ENCODE data around the gene PSMB5. TPM values are rescaled to one million over a fixed set of nuclear protein-coding genes. Genes with fewer than 3 reads are reported as not detected.

The PSMB5 gene
- total and polyA plus RNA-seq, 2 of the 13 experiments (the other 11 are each of a cell fraction or from before 2014, with no cell fraction given) = 705 to 871 TPM

DNA sequence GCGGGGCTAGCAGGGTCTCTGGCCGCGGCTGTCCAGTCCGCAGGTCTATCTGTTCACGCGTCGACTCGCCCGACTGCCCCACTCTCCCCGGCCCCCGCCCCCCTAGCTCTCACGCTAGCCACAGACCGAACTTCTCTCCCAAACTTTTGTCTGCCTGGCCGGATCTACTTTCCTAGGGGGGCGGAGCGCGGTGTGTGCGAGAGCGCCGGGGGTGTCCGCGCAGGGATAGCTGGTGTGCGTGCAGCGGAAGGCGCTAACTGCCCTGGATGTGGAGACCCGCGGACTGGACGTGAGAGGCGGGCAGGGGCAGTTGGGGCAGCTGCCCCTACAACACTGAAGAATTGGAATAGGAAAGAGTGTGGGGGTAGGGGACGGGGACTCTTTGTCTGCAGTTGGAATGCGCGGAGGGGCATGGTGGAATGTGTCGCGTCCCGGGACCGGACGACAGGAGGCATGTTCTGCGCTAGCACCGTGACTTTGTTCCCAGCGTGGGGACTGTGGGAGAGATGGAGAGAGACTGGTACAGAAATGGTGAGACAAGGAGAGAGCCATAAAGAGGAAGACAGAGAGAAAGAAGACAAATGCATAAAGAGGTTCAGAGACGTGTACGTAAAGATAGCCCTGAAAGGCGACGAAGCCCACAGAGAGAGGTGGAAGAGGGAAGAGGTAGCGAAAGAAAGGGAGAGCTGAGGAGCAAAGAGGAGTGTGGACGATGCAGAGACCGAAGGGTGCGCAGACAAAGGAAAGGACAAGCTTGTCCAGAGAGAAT lies 52.0 kb downstream of the PSMB5 start, which contains the start of gene AJUBA (continued):
- TF ChIP-seq TMF1 (CRISPR knock-in tag; IDR thresholded peaks at IDR 0.05; ENCODE audit: low read depth) = no peak
- TF ChIP-seq ZKSCAN5 (CRISPR knock-in tag; IDR thresholded peaks at IDR 0.05) = peak; percentile 75; the same call in 1 of the 2 replicates
- peak; percentile 99 for TF ChIP-seq KDM2A (CRISPR knock-in tag; IDR thresholded peaks at IDR 0.05; ENCODE audit: borderline replicate concordance, low read depth)
- TF ChIP-seq, protein P1, sequence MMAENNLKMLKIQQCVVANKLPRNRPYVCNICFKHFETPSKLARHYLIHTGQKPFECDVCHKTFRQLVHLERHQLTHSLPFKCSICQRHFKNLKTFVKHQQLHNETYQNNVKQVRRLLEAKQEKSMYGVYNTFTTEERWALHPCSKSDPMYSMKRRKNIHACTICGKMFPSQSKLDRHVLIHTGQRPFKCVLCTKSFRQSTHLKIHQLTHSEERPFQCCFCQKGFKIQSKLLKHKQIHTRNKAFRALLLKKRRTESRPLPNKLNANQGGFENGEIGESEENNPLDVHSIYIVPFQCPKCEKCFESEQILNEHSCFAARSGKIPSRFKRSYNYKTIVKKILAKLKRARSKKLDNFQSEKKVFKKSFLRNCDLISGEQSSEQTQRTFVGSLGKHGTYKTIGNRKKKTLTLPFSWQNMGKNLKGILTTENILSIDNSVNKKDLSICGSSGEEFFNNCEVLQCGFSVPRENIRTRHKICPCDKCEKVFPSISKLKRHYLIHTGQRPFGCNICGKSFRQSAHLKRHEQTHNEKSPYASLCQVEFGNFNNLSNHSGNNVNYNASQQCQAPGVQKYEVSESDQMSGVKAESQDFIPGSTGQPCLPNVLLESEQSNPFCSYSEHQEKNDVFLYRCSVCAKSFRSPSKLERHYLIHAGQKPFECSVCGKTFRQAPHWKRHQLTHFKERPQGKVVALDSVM (CRISPR knock-in tag; IDR thresholded peaks at IDR 0.05) = no peak
- no peak for TF ChIP-seq ZNF496 (CRISPR knock-in tag; IDR thresholded peaks at IDR 0.05; ENCODE audit: insufficient replicate concordance)
- no peak for TF ChIP-seq ISX (CRISPR knock-in tag; conservative IDR thresholded peaks at IDR 0.05)
- TF ChIP-seq, protein P2, sequence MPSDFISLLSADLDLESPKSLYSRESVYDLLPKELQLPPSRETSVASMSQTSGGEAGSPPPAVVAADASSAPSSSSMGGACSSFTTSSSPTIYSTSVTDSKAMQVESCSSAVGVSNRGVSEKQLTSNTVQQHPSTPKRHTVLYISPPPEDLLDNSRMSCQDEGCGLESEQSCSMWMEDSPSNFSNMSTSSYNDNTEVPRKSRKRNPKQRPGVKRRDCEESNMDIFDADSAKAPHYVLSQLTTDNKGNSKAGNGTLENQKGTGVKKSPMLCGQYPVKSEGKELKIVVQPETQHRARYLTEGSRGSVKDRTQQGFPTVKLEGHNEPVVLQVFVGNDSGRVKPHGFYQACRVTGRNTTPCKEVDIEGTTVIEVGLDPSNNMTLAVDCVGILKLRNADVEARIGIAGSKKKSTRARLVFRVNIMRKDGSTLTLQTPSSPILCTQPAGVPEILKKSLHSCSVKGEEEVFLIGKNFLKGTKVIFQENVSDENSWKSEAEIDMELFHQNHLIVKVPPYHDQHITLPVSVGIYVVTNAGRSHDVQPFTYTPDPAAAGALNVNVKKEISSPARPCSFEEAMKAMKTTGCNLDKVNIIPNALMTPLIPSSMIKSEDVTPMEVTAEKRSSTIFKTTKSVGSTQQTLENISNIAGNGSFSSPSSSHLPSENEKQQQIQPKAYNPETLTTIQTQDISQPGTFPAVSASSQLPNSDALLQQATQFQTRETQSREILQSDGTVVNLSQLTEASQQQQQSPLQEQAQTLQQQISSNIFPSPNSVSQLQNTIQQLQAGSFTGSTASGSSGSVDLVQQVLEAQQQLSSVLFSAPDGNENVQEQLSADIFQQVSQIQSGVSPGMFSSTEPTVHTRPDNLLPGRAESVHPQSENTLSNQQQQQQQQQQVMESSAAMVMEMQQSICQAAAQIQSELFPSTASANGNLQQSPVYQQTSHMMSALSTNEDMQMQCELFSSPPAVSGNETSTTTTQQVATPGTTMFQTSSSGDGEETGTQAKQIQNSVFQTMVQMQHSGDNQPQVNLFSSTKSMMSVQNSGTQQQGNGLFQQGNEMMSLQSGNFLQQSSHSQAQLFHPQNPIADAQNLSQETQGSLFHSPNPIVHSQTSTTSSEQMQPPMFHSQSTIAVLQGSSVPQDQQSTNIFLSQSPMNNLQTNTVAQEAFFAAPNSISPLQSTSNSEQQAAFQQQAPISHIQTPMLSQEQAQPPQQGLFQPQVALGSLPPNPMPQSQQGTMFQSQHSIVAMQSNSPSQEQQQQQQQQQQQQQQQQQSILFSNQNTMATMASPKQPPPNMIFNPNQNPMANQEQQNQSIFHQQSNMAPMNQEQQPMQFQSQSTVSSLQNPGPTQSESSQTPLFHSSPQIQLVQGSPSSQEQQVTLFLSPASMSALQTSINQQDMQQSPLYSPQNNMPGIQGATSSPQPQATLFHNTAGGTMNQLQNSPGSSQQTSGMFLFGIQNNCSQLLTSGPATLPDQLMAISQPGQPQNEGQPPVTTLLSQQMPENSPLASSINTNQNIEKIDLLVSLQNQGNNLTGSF (CRISPR knock-in tag; IDR thresholded peaks at IDR 0.05) = no peak
- TF ChIP-seq, protein P3, sequence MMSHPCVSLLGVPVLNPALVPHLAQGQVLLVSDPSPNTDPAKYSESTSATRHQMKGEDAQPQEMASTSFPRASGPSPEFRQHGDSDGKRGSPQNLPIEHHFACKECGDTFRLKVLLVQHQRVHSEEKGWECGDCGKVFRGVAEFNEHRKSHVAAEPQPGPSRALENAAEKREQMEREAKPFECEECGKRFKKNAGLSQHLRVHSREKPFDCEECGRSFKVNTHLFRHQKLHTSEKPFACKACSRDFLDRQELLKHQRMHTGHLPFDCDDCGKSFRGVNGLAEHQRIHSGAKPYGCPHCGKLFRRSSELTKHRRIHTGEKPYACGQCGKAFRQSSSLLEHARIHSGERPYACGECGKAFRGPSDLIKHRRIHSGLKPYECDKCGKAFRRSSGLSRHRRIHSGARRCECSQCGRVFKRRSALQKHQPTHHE (CRISPR knock-in tag; IDR thresholded peaks at IDR 0.05; ENCODE audit: borderline replicate concordance) = no peak
- TF ChIP-seq ZNF432 (CRISPR knock-in tag; IDR thresholded peaks at IDR 0.05; ENCODE audit: borderline replicate concordance) = no peak
- peak; percentile 97 for TF ChIP-seq TBX2 (CRISPR knock-in tag; IDR thresholded peaks at IDR 0.05; ENCODE audit: borderline replicate concordance)
- peak; percentile 85 for TF ChIP-seq POLR2AphosphoS2 (IDR thresholded peaks at IDR 0.05; ENCODE audit: low read depth, low read length)
- peak; percentile 69; the same call in 1 of the 2 replicates for TF ChIP-seq ZC3H4 (CRISPR knock-in tag; IDR thresholded peaks at IDR 0.05; ENCODE audit: borderline replicate concordance)
- TF ChIP-seq, protein P4, sequence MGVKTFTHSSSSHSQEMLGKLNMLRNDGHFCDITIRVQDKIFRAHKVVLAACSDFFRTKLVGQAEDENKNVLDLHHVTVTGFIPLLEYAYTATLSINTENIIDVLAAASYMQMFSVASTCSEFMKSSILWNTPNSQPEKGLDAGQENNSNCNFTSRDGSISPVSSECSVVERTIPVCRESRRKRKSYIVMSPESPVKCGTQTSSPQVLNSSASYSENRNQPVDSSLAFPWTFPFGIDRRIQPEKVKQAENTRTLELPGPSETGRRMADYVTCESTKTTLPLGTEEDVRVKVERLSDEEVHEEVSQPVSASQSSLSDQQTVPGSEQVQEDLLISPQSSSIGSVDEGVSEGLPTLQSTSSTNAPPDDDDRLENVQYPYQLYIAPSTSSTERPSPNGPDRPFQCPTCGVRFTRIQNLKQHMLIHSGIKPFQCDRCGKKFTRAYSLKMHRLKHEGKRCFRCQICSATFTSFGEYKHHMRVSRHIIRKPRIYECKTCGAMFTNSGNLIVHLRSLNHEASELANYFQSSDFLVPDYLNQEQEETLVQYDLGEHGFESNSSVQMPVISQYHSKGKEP (CRISPR knock-in tag; IDR thresholded peaks at IDR 0.05) = no peak; the same call in 1 of the 2 replicates
- TF ChIP-seq, protein P5, sequence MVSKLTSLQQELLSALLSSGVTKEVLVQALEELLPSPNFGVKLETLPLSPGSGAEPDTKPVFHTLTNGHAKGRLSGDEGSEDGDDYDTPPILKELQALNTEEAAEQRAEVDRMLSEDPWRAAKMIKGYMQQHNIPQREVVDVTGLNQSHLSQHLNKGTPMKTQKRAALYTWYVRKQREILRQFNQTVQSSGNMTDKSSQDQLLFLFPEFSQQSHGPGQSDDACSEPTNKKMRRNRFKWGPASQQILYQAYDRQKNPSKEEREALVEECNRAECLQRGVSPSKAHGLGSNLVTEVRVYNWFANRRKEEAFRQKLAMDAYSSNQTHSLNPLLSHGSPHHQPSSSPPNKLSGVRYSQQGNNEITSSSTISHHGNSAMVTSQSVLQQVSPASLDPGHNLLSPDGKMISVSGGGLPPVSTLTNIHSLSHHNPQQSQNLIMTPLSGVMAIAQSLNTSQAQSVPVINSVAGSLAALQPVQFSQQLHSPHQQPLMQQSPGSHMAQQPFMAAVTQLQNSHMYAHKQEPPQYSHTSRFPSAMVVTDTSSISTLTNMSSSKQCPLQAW (CRISPR knock-in tag; IDR thresholded peaks at IDR 0.05) = no peak
- no peak for TF ChIP-seq ZFP37 (CRISPR knock-in tag; IDR thresholded peaks at IDR 0.05; ENCODE audit: borderline replicate concordance)
